ENCODE measurements around the gene TBC1D7.

DNA sequence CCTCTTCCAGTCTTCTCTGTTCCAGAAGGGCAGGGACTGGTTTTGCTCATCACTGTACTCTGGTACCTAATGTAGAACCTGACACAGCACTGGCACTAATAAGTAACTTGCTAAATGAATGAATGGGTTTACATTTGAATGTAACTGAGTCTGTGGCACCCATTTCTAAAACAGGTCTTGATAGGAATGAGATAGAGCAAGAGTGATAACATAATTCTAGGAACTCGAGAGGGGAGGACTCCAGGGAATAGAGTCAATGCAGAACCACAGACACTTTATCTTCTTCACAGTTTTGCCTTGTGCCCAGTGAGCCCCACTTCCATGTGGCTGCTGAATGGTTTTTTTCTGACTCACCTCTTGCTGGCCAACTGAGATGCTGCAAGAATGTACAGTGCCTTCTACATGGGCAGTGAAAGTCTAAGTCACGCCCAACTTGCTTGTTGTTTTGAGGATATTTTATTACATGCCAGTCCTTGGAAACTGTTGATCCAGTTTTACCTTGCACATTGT is 61.1 kb downstream of the TBC1D7 start:
- TF ChIP-seq EZH2 (IDR thresholded peaks at IDR 0.05; ENCODE audit: insufficient read depth, poor library complexity, severe bottlenecking) = no peak
- no peak for TF ChIP-seq EZH2phosphoT487 (IDR thresholded peaks at IDR 0.05; ENCODE audit: insufficient read depth, low read depth)

Measured in GM23248 (cell line).